ENCODE data around the gene PTMA. TPM values are rescaled to one million over a fixed set of nuclear protein-coding genes. Genes with fewer than 3 reads are reported as not detected.

The PTMA gene
- total RNA-seq, 2 experiments from 2014 or later = 2,780 to 3,053 TPM

DNA sequence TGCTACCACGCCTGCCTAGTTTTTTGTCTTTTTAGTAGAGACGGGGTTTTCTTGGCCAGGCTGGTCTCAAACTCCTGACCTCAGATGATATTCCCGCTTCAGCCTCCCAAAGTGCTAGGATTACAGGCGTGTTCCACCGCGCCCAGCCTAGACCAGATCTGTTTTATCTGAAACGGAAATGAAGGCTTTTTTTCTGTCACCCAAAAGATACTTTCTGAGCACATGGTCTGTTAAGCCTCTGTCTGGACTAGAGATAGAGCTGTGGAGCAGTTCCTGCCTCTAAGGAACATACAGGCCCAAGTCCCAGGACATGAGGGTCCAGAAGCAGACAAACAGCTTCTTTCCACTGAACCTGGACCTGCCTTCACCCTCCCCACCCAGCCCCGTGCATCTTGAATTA, 43.6 kb upstream of the PTMA start:
- TF ChIP-seq, protein P1, sequence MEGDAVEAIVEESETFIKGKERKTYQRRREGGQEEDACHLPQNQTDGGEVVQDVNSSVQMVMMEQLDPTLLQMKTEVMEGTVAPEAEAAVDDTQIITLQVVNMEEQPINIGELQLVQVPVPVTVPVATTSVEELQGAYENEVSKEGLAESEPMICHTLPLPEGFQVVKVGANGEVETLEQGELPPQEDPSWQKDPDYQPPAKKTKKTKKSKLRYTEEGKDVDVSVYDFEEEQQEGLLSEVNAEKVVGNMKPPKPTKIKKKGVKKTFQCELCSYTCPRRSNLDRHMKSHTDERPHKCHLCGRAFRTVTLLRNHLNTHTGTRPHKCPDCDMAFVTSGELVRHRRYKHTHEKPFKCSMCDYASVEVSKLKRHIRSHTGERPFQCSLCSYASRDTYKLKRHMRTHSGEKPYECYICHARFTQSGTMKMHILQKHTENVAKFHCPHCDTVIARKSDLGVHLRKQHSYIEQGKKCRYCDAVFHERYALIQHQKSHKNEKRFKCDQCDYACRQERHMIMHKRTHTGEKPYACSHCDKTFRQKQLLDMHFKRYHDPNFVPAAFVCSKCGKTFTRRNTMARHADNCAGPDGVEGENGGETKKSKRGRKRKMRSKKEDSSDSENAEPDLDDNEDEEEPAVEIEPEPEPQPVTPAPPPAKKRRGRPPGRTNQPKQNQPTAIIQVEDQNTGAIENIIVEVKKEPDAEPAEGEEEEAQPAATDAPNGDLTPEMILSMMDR (conservative IDR thresholded peaks at IDR 0.05; ENCODE audit: low read length) = no peak
- TF ChIP-seq EZH2phosphoT487 (IDR thresholded peaks at IDR 0.05; ENCODE audit: borderline replicate concordance, low read depth, low read length) = no peak
- peaks cover 88% of the 10 kb centered on the region for H3K4me1 ChIP-seq (ENCODE audit: insufficient read depth, low read length, poor library complexity, severe bottlenecking)
- no peak overlapping the region for H3K4me3 ChIP-seq (ENCODE audit: low read depth, low read length, poor library complexity, severe bottlenecking)
- POLR2A ChIA-PET = interaction anchor here (0.6 to 3.2 kb wide), 5 partner anchors 11 to 459 kb away, joined by 3 to 38 read pairs (median 6); no protein-coding TSS in a partner anchor
- H3K36me3 ChIP-seq (ENCODE audit: insufficient read depth, low read length) = no peaks in the 10 kb centered on the region
- H4K20me1 ChIP-seq (ENCODE audit: insufficient read depth, low read length) = no peaks in the 10 kb centered on the region
- peak overlapping the region; percentile 86; the same call in 1 of the 2 replicates for H3K4me2 ChIP-seq (ENCODE audit: low read length)
- peak overlapping the region; percentile 73 for H3K27ac ChIP-seq (ENCODE audit: low read depth, low read length, poor library complexity, severe bottlenecking)
- no peaks in the 10 kb centered on the region for H3K79me2 ChIP-seq (ENCODE audit: insufficient read depth, low read depth, low read length)
- intact Hi-C loops (cut with micrococcal nuclease; ENCODE audit: unreplicated experiment) = no loop called here
- no TSS peak for BruUV-seq (replicated peaks)
- H3K9me2 ChIP-seq (ENCODE audit: insufficient read depth, low read length) = no peaks in the 10 kb centered on the region
- H2AFZ ChIP-seq (ENCODE audit: low read length) = peak overlapping the region; percentile 33; the same call in 1 of the 2 replicates
- CTCF ChIA-PET (ENCODE audit: unreplicated experiment) = interaction anchor here (0.6 kb wide), 1 partner anchor 51 kb away, joined by 3 read pairs; no protein-coding TSS in a partner anchor
- no peaks in the 10 kb centered on the region for H3K9me3 ChIP-seq (ENCODE audit: low read length)
- DNase-seq (ENCODE audit: low spot score) = no peak

DNA sequence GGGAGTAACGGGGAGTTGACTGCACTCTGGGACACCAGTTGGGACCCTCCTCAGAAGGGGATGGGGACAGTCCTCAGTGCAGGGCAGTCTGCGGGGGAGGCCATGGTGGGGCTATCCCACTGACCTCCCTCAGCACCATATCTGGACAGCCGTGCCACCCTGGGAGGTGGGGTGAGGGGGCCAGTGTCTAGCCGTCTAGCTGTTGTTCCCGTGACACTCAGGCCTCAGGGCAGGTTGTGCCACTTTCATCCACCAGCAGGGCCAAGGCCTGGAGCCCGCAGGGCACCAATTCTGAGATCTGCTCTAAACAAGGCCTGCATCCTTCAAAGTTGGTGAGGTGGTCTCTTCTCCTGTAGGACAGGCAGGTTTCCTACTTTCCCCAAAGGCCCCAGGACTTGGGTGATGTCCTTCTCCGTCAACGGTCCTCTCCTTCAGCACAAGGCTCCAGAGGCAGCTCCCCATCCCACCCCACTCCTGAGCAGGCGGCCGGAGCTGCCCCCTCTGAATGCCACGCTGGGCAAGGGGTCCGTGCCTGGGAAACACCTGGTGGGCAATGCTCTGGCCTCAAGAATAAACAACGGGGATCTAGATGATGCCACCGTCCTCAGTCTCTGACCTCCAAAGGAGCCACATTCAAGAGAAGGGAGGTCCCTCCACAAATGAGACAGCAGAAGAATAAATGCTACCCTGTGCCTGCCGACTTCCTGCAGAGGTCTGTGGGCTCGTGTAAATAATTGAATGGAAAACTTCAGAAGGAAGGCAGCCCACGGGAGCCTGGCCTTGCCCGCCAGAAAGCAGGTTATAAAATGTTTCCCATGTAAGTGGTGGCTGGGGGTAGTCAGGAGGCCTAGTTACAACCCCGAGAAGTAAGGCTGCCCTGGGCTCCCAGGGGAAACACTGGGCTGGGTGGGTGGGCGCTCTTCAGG, 42.8 kb upstream of the PTMA start:
- H3K79me2 ChIP-seq (ENCODE audit: insufficient read depth, low read depth, low read length) = no peaks in the 10 kb centered on the region
- H3K27ac ChIP-seq (ENCODE audit: low read depth, low read length, poor library complexity, severe bottlenecking) = peak overlapping the region; percentile 73
- peak; percentile 47 for DNase-seq (ENCODE audit: low spot score)
- peak overlapping the region; percentile 33; the same call in 1 of the 2 replicates for H2AFZ ChIP-seq (ENCODE audit: low read length)
- H3K9me3 ChIP-seq (ENCODE audit: low read length) = no peaks in the 10 kb centered on the region
- no TSS peak for BruUV-seq (replicated peaks)
- ChIA-PET CTCF (ENCODE audit: unreplicated experiment) (interaction anchor here (0.6 to 1.6 kb wide), 3 partner anchors 10 to 52 kb away, joined by 3 to 6 read pairs (median 6); no protein-coding TSS in a partner anchor), POLR2A (interaction anchor here (0.6 to 3.2 kb wide), 6 partner anchors 10 to 1412 kb away, joined by 3 to 38 read pairs (median 6); no protein-coding TSS in a partner anchor)
- peaks cover 95% of the 10 kb centered on the region for H3K4me1 ChIP-seq (ENCODE audit: insufficient read depth, low read length, poor library complexity, severe bottlenecking)
- no peaks in the 10 kb centered on the region for H4K20me1 ChIP-seq (ENCODE audit: insufficient read depth, low read length)
- intact Hi-C loops (cut with micrococcal nuclease; ENCODE audit: unreplicated experiment) = no loop called here
- TF ChIP-seq, protein P1 (conservative IDR thresholded peaks at IDR 0.05; ENCODE audit: low read length) = no peak
- no peak for TF ChIP-seq EZH2phosphoT487 (IDR thresholded peaks at IDR 0.05; ENCODE audit: borderline replicate concordance, low read depth, low read length)
- peak overlapping the region; percentile 86; the same call in 1 of the 2 replicates for H3K4me2 ChIP-seq (ENCODE audit: low read length)
- no peaks in the 10 kb centered on the region for H3K9me2 ChIP-seq (ENCODE audit: insufficient read depth, low read length)
- no peak overlapping the region for H3K4me3 ChIP-seq (ENCODE audit: low read depth, low read length, poor library complexity, severe bottlenecking)
- no peaks in the 10 kb centered on the region for H3K36me3 ChIP-seq (ENCODE audit: insufficient read depth, low read length)
